ENCODE data around the gene PPM1F. TPM values are rescaled to one million over a fixed set of nuclear protein-coding genes. Genes with fewer than 3 reads are reported as not detected.

The PPM1F gene
- total RNA-seq, 1 donor from 2014 or later = 22.7 TPM

DNA sequence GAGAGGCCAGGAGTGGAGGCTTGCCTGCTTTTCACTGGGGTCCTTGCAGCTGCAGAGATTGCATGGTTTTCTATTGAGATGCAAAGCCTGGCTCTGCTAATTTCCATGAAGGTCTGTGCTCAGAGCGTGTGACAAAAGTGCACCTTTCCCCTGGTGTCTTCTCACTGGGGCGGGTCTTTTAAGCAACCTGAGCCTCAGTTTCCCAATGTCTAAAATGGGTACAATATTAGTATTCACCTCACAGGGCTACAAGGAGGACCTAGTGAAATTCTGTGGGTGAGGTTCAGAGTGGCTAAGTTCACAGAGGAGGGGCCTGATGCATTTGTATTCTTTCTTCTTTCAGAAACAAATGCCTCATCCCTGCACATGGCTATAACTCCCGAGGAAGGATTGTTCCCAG is 20.3 kb downstream of the PPM1F start:
- H3K4me3 Mint-ChIP-seq (ENCODE audit: low read depth) = no peak overlapping the region
- H3K36me3 Mint-ChIP-seq (ENCODE audit: insufficient read depth) = peaks cover 19% of the 10 kb centered on the region
- TF ChIP-seq, protein P1, sequence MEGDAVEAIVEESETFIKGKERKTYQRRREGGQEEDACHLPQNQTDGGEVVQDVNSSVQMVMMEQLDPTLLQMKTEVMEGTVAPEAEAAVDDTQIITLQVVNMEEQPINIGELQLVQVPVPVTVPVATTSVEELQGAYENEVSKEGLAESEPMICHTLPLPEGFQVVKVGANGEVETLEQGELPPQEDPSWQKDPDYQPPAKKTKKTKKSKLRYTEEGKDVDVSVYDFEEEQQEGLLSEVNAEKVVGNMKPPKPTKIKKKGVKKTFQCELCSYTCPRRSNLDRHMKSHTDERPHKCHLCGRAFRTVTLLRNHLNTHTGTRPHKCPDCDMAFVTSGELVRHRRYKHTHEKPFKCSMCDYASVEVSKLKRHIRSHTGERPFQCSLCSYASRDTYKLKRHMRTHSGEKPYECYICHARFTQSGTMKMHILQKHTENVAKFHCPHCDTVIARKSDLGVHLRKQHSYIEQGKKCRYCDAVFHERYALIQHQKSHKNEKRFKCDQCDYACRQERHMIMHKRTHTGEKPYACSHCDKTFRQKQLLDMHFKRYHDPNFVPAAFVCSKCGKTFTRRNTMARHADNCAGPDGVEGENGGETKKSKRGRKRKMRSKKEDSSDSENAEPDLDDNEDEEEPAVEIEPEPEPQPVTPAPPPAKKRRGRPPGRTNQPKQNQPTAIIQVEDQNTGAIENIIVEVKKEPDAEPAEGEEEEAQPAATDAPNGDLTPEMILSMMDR (IDR thresholded peaks at IDR 0.05; ENCODE audit: unreplicated experiment) = no peak
- H3K9me3 Mint-ChIP-seq (ENCODE audit: low read depth) = no peaks in the 10 kb centered on the region
- no peak for DNase-seq (ENCODE audit: low spot score, unreplicated experiment)
- H3K27ac Mint-ChIP-seq = no peak overlapping the region
- no peaks in the 10 kb centered on the region for H3K4me1 Mint-ChIP-seq (ENCODE audit: low read depth)
- H3K27me3 Mint-ChIP-seq = no peaks in the 10 kb centered on the region

DNA sequence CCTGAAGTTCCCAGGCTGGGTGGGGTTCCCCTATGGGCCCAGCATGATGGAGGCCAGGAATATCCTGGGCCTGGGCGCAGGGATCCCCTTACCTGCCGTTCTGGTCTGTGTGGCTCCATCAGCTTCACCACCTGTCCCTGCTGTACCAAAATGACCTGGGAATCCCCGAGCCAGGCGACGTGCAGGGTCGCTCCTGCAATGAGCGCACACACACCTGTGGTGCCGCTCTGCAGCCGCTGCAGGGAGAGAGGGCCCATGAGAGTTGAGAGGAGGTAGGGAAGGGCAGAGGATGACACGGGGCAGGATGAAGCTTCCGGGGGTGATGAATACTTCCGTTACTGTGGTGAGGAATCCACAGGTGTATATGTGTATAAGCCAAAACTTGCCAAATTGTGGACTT is 21.6 kb downstream of the PPM1F start:
- H3K27me3 Mint-ChIP-seq = no peaks in the 10 kb centered on the region
- TF ChIP-seq, protein P1 (IDR thresholded peaks at IDR 0.05; ENCODE audit: unreplicated experiment) = no peak
- no peak overlapping the region for H3K27ac Mint-ChIP-seq
- H3K4me1 Mint-ChIP-seq (ENCODE audit: low read depth) = no peaks in the 10 kb centered on the region
- DNase-seq (ENCODE audit: low spot score, unreplicated experiment) = no peak
- H3K4me3 Mint-ChIP-seq (ENCODE audit: low read depth) = no peak overlapping the region
- H3K36me3 Mint-ChIP-seq (ENCODE audit: insufficient read depth) = peaks cover 15% of the 10 kb centered on the region
- H3K9me3 Mint-ChIP-seq (ENCODE audit: low read depth) = no peaks in the 10 kb centered on the region

DNA sequence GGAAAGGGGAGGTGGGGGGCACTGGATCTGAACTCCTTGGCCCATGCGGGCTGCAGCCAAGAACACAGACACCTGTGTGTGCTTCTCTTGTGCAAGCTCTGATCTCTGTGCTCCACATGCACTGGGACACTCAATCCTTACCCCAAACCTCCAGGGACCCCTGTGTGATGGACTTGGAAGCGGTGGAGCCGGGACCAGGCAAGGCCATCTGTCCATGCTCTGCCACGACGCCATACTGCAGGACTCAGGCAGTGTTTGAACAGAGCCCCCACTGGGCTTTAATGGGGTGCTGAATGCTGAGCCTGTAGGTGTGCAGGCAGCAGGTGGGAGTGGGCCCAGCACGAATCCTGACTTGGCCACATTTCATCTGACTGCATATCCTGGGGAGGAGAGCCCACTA is 23.4 kb downstream of the PPM1F start:
- Mint-ChIP-seq H3K9me3 (ENCODE audit: low read depth) (no peaks in the 10 kb centered on the region), H3K27me3 (no peaks in the 10 kb centered on the region), H3K4me3 (ENCODE audit: low read depth) (no peak overlapping the region), H3K36me3 (ENCODE audit: insufficient read depth) (peaks cover 16% of the 10 kb centered on the region), H3K27ac (no peak overlapping the region), H3K4me1 (ENCODE audit: low read depth) (no peaks in the 10 kb centered on the region)
- no peak for DNase-seq (ENCODE audit: low spot score, unreplicated experiment)
- TF ChIP-seq, protein P1 (IDR thresholded peaks at IDR 0.05; ENCODE audit: unreplicated experiment) = no peak

DNA sequence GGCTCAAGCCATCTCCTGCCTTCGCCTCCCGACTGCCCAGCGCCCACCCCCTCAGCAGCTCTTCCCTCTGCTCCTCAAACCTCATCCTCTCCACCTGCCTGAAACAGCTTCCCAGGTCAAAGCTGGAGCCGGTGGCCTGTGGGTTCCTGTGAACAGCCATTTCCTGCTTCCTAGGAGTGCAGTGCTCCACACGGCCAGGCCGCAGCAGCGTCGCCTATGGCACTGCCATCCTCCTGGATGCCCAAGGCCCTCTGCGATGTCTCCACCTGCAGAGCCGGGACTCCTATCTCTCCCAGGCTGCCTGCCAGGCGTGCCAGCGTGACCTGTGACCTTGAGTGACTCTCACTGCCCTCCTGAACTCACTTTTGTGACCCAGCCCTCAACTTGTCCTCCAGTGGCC is 24.6 kb downstream of the PPM1F start:
- H3K4me3 Mint-ChIP-seq (ENCODE audit: low read depth) = no peak overlapping the region
- no peaks in the 10 kb centered on the region for H3K4me1 Mint-ChIP-seq (ENCODE audit: low read depth)
- TF ChIP-seq, protein P1 (IDR thresholded peaks at IDR 0.05; ENCODE audit: unreplicated experiment) = no peak
- H3K9me3 Mint-ChIP-seq (ENCODE audit: low read depth) = no peaks in the 10 kb centered on the region
- H3K27ac Mint-ChIP-seq = no peak overlapping the region
- no peak for DNase-seq (ENCODE audit: low spot score, unreplicated experiment)
- no peaks in the 10 kb centered on the region for H3K27me3 Mint-ChIP-seq
- peaks cover 14% of the 10 kb centered on the region for H3K36me3 Mint-ChIP-seq (ENCODE audit: insufficient read depth)

DNA sequence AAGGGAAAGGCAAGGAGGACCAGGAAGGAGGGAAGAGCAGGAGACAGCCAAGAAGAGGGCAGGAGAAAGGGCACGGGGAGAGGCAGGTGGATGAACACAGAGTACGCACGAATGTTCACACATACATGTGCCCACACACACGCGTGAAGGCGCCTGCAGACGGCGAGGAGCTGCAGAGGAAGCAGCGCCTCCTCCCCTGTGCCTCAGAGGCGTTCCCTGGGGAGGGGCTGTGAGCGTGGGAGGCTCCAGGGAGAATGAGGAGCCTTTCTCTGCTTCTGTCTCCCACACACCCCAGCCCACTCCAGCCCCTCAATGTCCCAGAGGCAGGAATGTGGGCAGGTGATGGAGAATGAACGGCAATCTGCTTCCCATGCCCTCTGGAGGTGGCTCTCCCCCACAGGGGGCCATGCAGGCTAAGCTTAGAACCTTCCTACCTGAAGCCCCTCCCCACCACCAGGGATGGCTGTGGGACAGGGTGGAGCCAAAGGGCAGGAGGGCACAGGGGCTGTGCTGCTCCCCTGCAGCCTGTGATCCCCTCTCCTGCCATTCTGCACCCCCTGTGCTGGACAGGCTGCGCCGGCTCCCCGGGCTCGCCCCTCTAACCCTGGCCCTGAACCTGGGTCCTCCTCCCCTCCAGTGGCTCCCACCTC is 25.3 kb downstream of the PPM1F start:
- no peaks in the 10 kb centered on the region for H3K9me3 Mint-ChIP-seq (ENCODE audit: low read depth)
- no peaks in the 10 kb centered on the region for H3K4me1 Mint-ChIP-seq (ENCODE audit: low read depth)
- H3K27me3 Mint-ChIP-seq = no peaks in the 10 kb centered on the region
- no peak overlapping the region for H3K4me3 Mint-ChIP-seq (ENCODE audit: low read depth)
- TF ChIP-seq, protein P1 (IDR thresholded peaks at IDR 0.05; ENCODE audit: unreplicated experiment) = no peak
- H3K27ac Mint-ChIP-seq = no peak overlapping the region
- peaks cover 10% of the 10 kb centered on the region for H3K36me3 Mint-ChIP-seq (ENCODE audit: insufficient read depth)
- no peak for DNase-seq (ENCODE audit: low spot score, unreplicated experiment)
